Epithelial cell of esophagus (primary cell): Measurements from ENCODE around the gene MS4A6E.

Source experiments
- DNase-seq: peaks from one replicate; pipeline ENCODE4 v3.0.0; 2010; ENCODE audit warnings: low read depth
- H3K4me3 ChIP-seq: 2 replicates; pipeline ENCODE4 v1.5.1; 2011; ENCODE audit warnings: mild to moderate bottlenecking, low read length, control low read depth
- TF ChIP-seq, protein P1 (sequence below): IDR thresholded peaks from 2 replicates; pipeline ENCODE4 v1.5.1; 2011; ENCODE audit warnings: low read depth, mild to moderate bottlenecking, low read length, control low read depth, inconsistent platforms; ENCODE audit not compliant: insufficient read depth; ENCODE audit errors: missing control alignments

MS4A6E gene

DNA sequence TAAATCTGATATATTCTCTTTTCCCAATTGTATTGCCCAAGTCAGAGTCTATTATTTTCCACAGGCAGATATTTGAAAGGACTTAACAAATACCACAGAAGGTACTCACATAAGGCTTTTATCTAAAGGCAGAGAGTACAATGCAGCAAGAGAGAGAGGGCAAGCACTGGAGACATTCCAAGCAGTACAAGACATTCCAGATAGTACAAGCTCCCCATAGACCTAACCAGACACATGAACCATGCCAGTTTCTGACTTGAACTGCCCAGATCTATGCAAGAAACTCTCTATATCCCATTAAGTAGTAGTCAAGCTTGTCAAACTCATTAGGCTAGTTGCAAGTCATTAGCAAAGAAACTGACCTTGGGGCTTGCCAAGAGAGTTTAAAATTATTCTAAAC is 11.2 kb upstream of the MS4A6E start:
- DNase-seq, result no peak
- TF ChIP-seq, protein P1, sequence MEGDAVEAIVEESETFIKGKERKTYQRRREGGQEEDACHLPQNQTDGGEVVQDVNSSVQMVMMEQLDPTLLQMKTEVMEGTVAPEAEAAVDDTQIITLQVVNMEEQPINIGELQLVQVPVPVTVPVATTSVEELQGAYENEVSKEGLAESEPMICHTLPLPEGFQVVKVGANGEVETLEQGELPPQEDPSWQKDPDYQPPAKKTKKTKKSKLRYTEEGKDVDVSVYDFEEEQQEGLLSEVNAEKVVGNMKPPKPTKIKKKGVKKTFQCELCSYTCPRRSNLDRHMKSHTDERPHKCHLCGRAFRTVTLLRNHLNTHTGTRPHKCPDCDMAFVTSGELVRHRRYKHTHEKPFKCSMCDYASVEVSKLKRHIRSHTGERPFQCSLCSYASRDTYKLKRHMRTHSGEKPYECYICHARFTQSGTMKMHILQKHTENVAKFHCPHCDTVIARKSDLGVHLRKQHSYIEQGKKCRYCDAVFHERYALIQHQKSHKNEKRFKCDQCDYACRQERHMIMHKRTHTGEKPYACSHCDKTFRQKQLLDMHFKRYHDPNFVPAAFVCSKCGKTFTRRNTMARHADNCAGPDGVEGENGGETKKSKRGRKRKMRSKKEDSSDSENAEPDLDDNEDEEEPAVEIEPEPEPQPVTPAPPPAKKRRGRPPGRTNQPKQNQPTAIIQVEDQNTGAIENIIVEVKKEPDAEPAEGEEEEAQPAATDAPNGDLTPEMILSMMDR, result no peak
- no peak overlapping the region for H3K4me3 ChIP-seq

DNA sequence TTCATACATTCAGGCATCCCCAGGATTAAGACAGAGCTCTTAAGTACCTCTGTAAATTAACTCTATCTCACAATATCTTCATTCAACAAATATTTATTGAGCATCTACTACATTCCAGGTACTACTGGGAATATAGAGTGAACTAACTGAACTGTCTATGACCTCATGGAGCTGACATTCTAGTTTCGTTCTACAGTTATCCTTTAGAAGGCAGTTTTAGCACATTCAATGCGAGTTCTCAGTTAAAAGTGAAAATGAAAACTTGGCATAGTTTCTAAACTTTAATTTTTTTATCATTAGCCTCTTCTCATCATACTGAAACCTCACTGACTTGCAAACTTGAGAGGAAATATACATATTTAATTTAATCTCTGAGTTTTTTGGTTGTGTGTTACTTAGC is 10.7 kb upstream of the MS4A6E start:
- TF ChIP-seq, protein P1, result no peak
- no peak overlapping the region for H3K4me3 ChIP-seq
- no peak for DNase-seq

DNA sequence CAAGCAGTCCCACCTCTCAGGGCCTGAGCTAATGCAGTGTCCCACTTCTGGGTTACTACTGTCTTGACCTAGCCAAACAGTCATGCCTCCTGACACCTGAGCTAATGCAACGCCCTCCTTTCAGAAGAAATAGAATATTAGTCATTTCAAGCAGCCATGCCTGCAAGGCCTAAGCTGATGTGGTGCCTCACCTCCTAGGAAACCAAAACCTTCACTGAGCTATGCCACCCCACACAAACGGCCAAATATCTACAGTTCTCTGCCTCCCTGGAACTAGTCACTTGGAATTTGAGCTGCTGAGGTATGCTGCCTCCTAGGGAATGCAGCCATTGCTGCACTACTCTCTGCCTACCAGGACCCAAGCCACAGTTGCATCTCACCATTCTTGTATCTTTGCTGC is 8.3 kb upstream of the MS4A6E start:
- peak; percentile 34 for DNase-seq
- no peak overlapping the region for H3K4me3 ChIP-seq
- TF ChIP-seq, protein P1, result no peak

DNA sequence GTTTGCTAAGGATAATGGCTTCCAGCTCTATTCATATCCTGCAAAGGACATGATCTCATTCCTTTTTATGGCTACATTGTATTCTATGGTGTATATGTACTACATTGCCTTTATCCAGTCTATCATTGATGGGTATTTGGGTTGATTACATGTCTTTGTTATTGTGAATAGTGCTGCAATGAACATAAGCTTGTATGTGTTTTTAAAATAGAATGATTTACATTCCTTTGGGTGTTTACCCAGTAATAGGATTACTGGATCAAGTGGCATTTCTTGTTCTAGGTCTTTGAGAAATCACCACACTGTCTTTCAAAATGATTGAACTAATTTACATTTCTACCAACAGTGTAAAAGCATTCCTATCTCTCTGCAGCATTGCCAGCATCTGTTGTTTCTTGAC is 6.0 kb upstream of the MS4A6E start:
- H3K4me3 ChIP-seq, result no peak overlapping the region
- TF ChIP-seq, protein P1, result no peak
- no peak for DNase-seq

DNA sequence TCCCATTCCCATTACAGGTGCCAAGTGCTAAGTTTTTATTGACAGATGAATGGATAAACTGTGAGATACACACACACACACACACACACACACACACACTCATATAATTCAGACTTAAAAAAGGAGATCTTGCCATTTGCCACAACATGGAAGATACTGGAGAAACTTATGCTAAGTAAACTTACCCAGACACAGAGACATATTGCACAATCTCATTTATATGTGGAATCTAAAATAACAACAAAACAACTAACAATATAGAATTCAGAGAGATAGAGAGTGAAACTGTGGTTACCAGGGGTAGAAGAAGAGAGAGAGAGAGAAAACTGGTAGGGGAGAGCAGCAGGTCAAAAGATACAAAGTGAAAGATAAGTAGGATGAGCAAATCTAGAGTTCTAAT is 1.4 kb downstream of the MS4A6E start:
- H3K4me3 ChIP-seq, result no peak overlapping the region
- no peak for DNase-seq
- TF ChIP-seq, protein P1, result no peak

- no peak for DNase-seq
- TF ChIP-seq, protein P1, result no peak
- no peak overlapping the region for H3K4me3 ChIP-seq
Observed at GRCh38 chr11:60332846-60333245, 5.8 kb downstream of the MS4A6E start.

DNA sequence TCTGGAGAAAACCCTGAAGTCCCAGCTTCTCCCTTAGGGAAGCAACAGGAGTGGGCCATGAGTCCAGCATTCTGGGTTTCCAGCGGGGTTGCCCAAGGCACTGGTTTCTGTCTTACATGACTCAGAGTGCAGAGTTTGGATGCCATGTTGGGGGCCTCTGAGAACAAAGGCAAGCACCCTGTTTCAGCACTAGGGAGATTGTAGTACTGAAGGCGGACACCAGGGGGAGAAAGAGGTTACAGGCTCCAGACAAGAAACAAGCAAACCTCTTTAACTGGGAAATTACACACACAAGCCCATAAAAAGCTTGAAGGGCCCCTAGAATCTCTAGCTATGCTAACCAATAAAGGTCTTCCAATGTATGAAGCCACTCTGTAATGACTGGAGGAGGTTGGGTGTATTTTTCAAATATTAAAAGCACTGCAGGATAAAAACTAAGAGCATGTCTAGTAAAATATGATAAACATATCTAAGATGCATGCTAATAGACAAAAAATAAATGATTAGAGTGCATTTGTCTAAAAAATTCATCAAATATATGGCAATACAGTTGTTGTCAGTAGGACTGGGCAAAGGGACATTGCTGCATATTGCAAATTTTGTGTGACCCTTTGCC is 7.1 kb downstream of the MS4A6E start:
- DNase-seq, result peak; percentile 66

More for the DNA sequence above, 7.1 kb downstream of the MS4A6E start:
- no peak overlapping the region for H3K4me3 ChIP-seq
- TF ChIP-seq, protein P1, result peak; percentile 72
